Body of pancreas (tissue), 4 donors: ENCODE data around the gene NANOS3. TPM values are rescaled to one million over a fixed set of nuclear protein-coding genes. Genes with fewer than 3 reads are reported as not detected.

Experiments used
- ATAC-seq: fragments of 150-250 bp; one replicate; pipeline ENCODE4 v1.9.1; 2016
- DNase-seq, 4 donors: peaks; one replicate each; pipeline ENCODE4 v3.0.0-alpha.2; 2019
- H3K27ac ChIP-seq, 4 donors: fragments of 200-600 bp; sonication (generic); 1 replicate in 3 of 4; 2 replicates in 1 of 4; pipeline versions ENCODE4 v1.5.1 to v1.6.1; 2016 to 2019; ENCODE audit warnings: mild to moderate bottlenecking in 1 of 4, mixed read lengths in 1 of 4, moderate library complexity in 1 of 4
- H3K27me3 ChIP-seq, 2 donors: fragments of 200-600 bp; sonication (generic); one replicate each; pipeline ENCODE4 v1.6.0; 2016; ENCODE audit warnings: mild to moderate bottlenecking in 1 of 2
- H3K36me3 ChIP-seq, 2 donors: fragments of 200-600 bp; sonication (generic); replicated peaks in 1 of 2; 2 replicates each; pipeline ENCODE4 v1.5.1; 2016; ENCODE audit warnings: low read depth in 2 of 2; ENCODE audit not compliant: insufficient read depth in 1 of 2
- H3K4me1 ChIP-seq: fragments of 200-600 bp; sonication (generic); one replicate; pipeline ENCODE4 v1.6.0; 2016
- H3K4me3 ChIP-seq, 2 donors: fragments of 200-600 bp; sonication (generic); 1 replicate in 1 of 2; 2 replicates in 1 of 2; pipeline ENCODE4 v1.5.1; 2016 to 2019
- H3K9me3 ChIP-seq, 3 donors: fragments of 200-600 bp; sonication (generic); 1 replicate in 2 of 3; 2 replicates in 1 of 3; pipeline ENCODE4 v1.5.1; 2016
- POLR2A ChIP-seq, 3 donors: fragments of 450-650 bp; IDR thresholded peaks; one replicate each; pipeline ENCODE4 v1.6.1; 2016; ENCODE audit warnings: antibody characterized with exemption in 3 of 3, mild to moderate bottlenecking in 2 of 3
- WGBS, 2 donors: methylation state at CpG; one replicate each; pipeline ENCODE4 v1.1.5; 2017; 5-methylcytosine and 5-hydroxymethylcytosine counted together
- intact Hi-C: fragments of 100-400 bp; cut with DNase I; formaldehyde crosslinking; loops from one replicate; pipeline ENCODE4 v1.15.1; 2023
- total RNA-seq, 2 donors: library from RNA; depleted of rRNA; stranded (reverse); fragments of >200 nt; gene quantifications; one replicate each; pipeline ENCODE4 v1.1.0, GENCODE V29; 2016
- TF ChIP-seq, protein P1 (sequence below), 7 experiments: fragments of 450-650 bp in 4 of 7; fragments of 200-600 bp in 3 of 7; sonication (generic) in 3 of 7; IDR thresholded peaks; one replicate each; pipeline ENCODE4 v1.5.1; 2016 to 2019; ENCODE audit warnings: antibody characterized with exemption in 7 of 7

Gene NANOS3
- total RNA-seq: not detected

DNA sequence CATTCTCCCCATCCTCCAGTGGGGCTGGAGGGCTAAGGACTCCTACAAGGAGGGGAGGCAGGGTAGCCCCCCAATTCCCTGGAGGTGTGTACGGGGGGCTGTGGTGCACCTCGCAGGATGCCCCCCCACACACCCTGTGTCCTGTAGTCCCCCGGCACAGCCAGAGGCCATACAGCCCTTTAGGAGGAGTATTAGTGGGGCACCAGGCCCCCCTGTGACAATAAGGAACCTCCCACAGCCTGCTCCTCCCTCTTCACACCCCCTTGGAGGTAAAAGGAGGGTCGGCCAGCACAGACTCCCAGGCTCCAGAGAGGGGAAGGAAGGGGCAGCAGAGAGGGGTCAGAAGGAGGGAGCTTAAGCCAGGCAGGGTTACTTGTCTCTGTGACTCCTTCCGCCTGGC lies at the start of gene NANOS3:
TSS of gene NANOS3 (plus strand) at position 301 of the 400 bp plus-strand sequence. CDS start 115 bp downstream, outside the sequence.
- Histone ChIP-seq H3K27ac (no peak within 1 kb of the TSS), H3K27me3 (no peaks in the 10 kb centered on the region), H3K4me3 (no peak within 1 kb of the TSS), H3K4me1 (peaks cover 33% of the 10 kb centered on the region), H3K36me3 (no peaks in the 10 kb centered on the region), H3K9me3 (no peaks in the 10 kb centered on the region)
- intact Hi-C loops: loop anchor here (10.0 kb wide), 1 partner anchor 178 kb away; no protein-coding TSS in a partner anchor
- TF ChIP-seq, protein P1, sequence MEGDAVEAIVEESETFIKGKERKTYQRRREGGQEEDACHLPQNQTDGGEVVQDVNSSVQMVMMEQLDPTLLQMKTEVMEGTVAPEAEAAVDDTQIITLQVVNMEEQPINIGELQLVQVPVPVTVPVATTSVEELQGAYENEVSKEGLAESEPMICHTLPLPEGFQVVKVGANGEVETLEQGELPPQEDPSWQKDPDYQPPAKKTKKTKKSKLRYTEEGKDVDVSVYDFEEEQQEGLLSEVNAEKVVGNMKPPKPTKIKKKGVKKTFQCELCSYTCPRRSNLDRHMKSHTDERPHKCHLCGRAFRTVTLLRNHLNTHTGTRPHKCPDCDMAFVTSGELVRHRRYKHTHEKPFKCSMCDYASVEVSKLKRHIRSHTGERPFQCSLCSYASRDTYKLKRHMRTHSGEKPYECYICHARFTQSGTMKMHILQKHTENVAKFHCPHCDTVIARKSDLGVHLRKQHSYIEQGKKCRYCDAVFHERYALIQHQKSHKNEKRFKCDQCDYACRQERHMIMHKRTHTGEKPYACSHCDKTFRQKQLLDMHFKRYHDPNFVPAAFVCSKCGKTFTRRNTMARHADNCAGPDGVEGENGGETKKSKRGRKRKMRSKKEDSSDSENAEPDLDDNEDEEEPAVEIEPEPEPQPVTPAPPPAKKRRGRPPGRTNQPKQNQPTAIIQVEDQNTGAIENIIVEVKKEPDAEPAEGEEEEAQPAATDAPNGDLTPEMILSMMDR (IDR thresholded peaks at IDR 0.05): no peak
- no peak for DNase-seq
- ATAC-seq: no peak
- 33 to 38% methylated on average over 3 to 5 of the region's 5 CpGs for WGBS, 2 donors

DNA sequence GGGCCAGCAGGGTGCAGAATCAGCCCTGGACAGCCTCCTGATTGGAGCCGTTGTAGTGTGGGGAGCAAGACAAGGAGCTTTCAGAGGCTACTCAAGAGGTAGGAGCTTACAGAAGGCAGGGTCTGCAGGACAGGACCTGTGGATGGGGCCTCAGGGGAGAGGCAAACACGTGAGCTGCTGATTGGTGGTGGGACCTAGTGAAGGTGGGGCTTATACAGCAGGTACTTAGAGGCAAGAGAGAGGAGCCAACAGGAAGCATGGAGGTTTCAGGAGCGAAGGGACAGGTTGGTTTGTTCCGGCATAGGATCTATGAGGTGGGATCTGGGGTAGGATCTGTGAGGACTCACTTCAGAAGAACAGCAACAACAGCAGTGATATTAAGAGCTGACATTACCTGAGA lies 49.3 kb upstream of the NANOS3 start:
- Histone ChIP-seq H3K9me3 (no peaks in the 10 kb centered on the region), H3K4me3 (no peak overlapping the region), H3K27ac (no peak overlapping the region), H3K4me1 (no peaks in the 10 kb centered on the region), H3K36me3 (no peaks in the 10 kb centered on the region), H3K27me3 (no peaks in the 10 kb centered on the region)
- TF ChIP-seq POLR2A (IDR thresholded peaks at IDR 0.05): no peak
- TF ChIP-seq, protein P1 (IDR thresholded peaks at IDR 0.05): no peak
- WGBS, 2 donors: 81% methylated on average over 4 of the region's 4 CpGs
- no peak for ATAC-seq
- no peak for DNase-seq
- intact Hi-C loops: no loop called here

DNA sequence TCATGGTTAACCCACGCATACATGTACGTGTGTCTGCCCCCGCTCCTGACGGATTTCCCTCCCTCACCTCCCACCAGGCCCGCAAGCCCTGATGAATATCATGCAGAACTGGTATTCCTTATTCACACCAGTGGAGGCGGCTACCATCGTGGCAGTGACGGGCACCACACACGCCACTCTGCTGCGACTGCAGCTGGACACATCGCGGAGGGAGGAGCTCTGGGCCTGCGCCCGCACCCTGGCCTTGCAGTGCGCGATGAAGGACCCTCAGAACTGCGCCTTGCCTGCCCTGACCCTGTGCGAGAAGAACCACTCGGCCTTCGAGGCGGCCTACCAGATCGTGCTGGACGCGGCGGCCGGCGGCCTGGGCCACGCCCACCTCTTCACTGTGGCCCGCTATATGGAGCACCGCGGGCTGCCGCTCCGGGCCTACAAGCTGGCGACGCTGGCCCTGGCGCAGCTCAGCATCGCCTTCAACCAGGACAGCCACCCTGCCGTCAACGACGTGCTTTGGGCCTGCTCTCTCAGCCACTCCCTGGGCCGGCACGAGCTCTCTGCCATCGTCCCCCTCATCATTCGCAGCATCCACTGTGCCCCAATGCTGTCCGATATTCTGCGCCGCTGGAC lies 46.7 kb upstream of the NANOS3 start:
- Histone ChIP-seq H3K36me3 (no peaks in the 10 kb centered on the region), H3K9me3 (no peaks in the 10 kb centered on the region), H3K4me3 (no peak overlapping the region), H3K4me1 (peaks cover 20% of the 10 kb centered on the region), H3K27me3 (no peaks in the 10 kb centered on the region), H3K27ac (no peak overlapping the region)
- TF ChIP-seq POLR2A (IDR thresholded peaks at IDR 0.05): no peak
- TF ChIP-seq, protein P1 (IDR thresholded peaks at IDR 0.05): no peak
- intact Hi-C loops: no loop called here
- no peak for ATAC-seq
- 90 to 98% methylated on average over 21 to 36 of the region's 47 CpGs for WGBS, 2 donors
- DNase-seq: no peak

DNA sequence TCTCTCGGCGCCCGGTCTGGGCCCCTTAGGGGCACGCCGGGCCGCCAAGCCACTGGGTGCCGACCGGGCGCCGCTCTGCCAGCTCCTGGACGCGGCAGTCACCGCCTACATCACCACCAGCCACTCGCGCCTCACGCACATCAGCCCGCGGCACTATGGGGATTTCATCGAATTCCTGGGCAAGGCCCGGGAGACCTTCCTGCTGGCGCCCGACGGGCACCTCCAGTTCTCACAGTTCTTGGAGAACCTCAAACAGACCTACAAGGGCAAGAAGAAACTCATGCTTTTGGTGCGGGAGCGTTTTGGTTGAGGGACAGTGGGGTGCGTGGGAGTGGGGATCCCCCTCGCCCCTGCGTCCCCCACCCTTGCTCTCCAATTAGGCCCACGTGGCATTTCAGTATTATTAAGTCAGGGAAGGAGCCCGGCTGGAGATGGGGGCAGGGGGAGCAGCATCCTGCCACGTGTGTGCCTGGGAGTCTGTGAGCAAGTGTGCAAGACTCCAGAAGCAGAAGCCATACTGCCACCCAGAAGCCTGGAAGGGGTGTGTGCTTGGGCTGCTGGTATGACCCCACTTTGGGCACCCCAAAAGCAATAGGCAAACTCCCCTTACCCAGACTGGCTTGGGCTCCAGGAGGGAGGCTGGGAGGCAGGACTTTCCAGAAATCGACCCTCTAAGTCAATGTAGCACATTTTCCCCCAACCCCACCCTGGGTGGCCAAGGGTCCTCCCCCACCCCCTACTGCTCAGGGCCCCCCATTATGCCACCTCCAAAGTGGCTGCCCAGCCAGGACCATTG lies 46.0 kb upstream of the NANOS3 start:
- no peak for DNase-seq
- no peaks in the 10 kb centered on the region for H3K9me3 ChIP-seq
- no peak overlapping the region for H3K27ac ChIP-seq
- TF ChIP-seq, protein P1 (IDR thresholded peaks at IDR 0.05): no peak
- no peak for TF ChIP-seq POLR2A (IDR thresholded peaks at IDR 0.05)
- no peak overlapping the region for H3K4me3 ChIP-seq
- no peaks in the 10 kb centered on the region for H3K27me3 ChIP-seq
- 87 to 89% methylated on average over 27 to 32 of the region's 32 CpGs for WGBS, 2 donors
- intact Hi-C loops: no loop called here
- H3K4me1 ChIP-seq: peaks cover 21% of the 10 kb centered on the region
- no peaks in the 10 kb centered on the region for H3K36me3 ChIP-seq
- no peak for ATAC-seq
